H9 (cell line): ENCODE results near the gene TTC27. TPM values are rescaled to one million over a fixed set of nuclear protein-coding genes. Genes with fewer than 3 reads are reported as not detected.

Experiments used
- DNase-seq: peaks from one replicate; pipeline ENCODE4 v3.0.0-alpha.2; 2017
- H2AFZ ChIP-seq: one replicate; pipeline ENCODE4 v1.6.1; 2013; ENCODE audit warnings: mild to moderate bottlenecking, low read length, control low read depth, moderate library complexity
- H2AK5ac ChIP-seq: 2 replicates; pipeline ENCODE4 v1.6.1; 2013; ENCODE audit warnings: low read length, control low read depth, mixed read lengths; ENCODE audit not compliant: insufficient read length
- H2BK120ac ChIP-seq: one replicate; pipeline ENCODE4 v1.6.1; 2013; ENCODE audit warnings: low read depth, mild to moderate bottlenecking, low read length, control low read depth, inconsistent platforms; ENCODE audit not compliant: poor library complexity, severe bottlenecking
- H2BK12ac ChIP-seq: 2 replicates; pipeline ENCODE4 v1.6.1; 2013; ENCODE audit warnings: low read length, control low read depth, mixed read lengths, low read depth; ENCODE audit not compliant: insufficient read length
- H2BK15ac ChIP-seq: 2 replicates; pipeline ENCODE4 v1.6.1; 2013; ENCODE audit warnings: low read depth, low read length, control low read depth
- H2BK20ac ChIP-seq: one replicate; pipeline ENCODE4 v1.6.1; 2013; ENCODE audit warnings: low read depth, mild to moderate bottlenecking, low read length, control low read depth, inconsistent platforms; ENCODE audit not compliant: poor library complexity, severe bottlenecking
- H2BK5ac ChIP-seq: 2 replicates; pipeline ENCODE4 v1.6.1; 2013; ENCODE audit warnings: low read length, control low read depth, mixed read lengths; ENCODE audit not compliant: insufficient read length
- H3K14ac ChIP-seq: 2 replicates; pipeline ENCODE4 v1.6.1; 2013; ENCODE audit warnings: low read length, control low read depth; ENCODE audit not compliant: insufficient read depth
- H3K18ac ChIP-seq: 2 replicates; pipeline ENCODE4 v1.6.1; 2013; ENCODE audit warnings: low read depth, mild to moderate bottlenecking, mixed read lengths, low read length, control low read depth; ENCODE audit not compliant: insufficient read length
- H3K23ac ChIP-seq: 2 replicates; pipeline ENCODE4 v1.6.1; 2013; ENCODE audit warnings: low read length, control low read depth, mixed read lengths, low read depth; ENCODE audit not compliant: insufficient read length
- H3K23me2 ChIP-seq: 2 replicates; pipeline ENCODE4 v1.6.1; 2013; ENCODE audit warnings: low read depth, mild to moderate bottlenecking, mixed read lengths, low read length, control low read depth; ENCODE audit not compliant: insufficient read length, poor library complexity, severe bottlenecking
- H3K27ac ChIP-seq: 2 replicates; pipeline ENCODE4 v1.5.1; 2013; ENCODE audit warnings: low read length, control low read depth, mixed read lengths, low read depth; ENCODE audit not compliant: insufficient read length
- H3K27me3 ChIP-seq: 2 replicates; pipeline ENCODE4 v1.6.1; 2013; ENCODE audit warnings: low read length, control low read depth, inconsistent platforms; ENCODE audit not compliant: insufficient read depth
- H3K4ac ChIP-seq: 2 replicates; pipeline ENCODE4 v1.6.1; 2013; ENCODE audit warnings: low read depth, mild to moderate bottlenecking, control low read depth, inconsistent platforms, low read length, moderate library complexity
- H3K4me1 ChIP-seq: 2 replicates; pipeline ENCODE4 v1.6.1; 2013; ENCODE audit warnings: low read length, control low read depth, inconsistent platforms; ENCODE audit not compliant: insufficient read depth
- H3K4me2 ChIP-seq: 2 replicates; pipeline ENCODE4 v1.6.1; 2013; ENCODE audit warnings: low read length, control low read depth, mixed read lengths; ENCODE audit not compliant: insufficient read length, insufficient read depth
- H3K56ac ChIP-seq: 2 replicates; pipeline ENCODE4 v1.6.1; 2013; ENCODE audit warnings: low read depth, mild to moderate bottlenecking, mixed read lengths, low read length, control low read depth; ENCODE audit not compliant: insufficient read length
- H3K79me1 ChIP-seq: 2 replicates; pipeline ENCODE4 v1.6.1; 2013; ENCODE audit warnings: low read depth, mild to moderate bottlenecking, moderate library complexity, low read length, control low read depth, inconsistent platforms; ENCODE audit not compliant: insufficient read depth, poor library complexity, severe bottlenecking
- H3K79me2 ChIP-seq: 2 replicates; pipeline ENCODE4 v1.6.1; 2013; ENCODE audit warnings: low read length, control low read depth, inconsistent platforms; ENCODE audit not compliant: insufficient read depth
- H3K9ac ChIP-seq: 2 replicates; pipeline ENCODE4 v1.6.1; 2013; ENCODE audit warnings: low read length, control low read depth, mixed read lengths; ENCODE audit not compliant: insufficient read length; ENCODE audit errors: extremely low read depth
- H3K9me3 ChIP-seq: one replicate; pipeline ENCODE4 v1.6.1; 2013; ENCODE audit warnings: low read depth, low read length, inconsistent platforms; ENCODE audit not compliant: control insufficient read depth
- H3T11ph ChIP-seq: one replicate; pipeline ENCODE4 v1.6.1; 2013; ENCODE audit warnings: mild to moderate bottlenecking, low read length, control low read depth, inconsistent platforms
- H4K20me1 ChIP-seq: one replicate; pipeline ENCODE4 v1.6.1; 2013; ENCODE audit not compliant: control insufficient read depth, insufficient read length, insufficient read depth
- H4K5ac ChIP-seq: 2 replicates; pipeline ENCODE4 v1.6.1; 2013; ENCODE audit warnings: low read depth, mild to moderate bottlenecking, mixed read lengths, low read length, control low read depth; ENCODE audit not compliant: insufficient read length
- H4K8ac ChIP-seq: replicated peaks from 2 replicates; pipeline ENCODE4 v1.6.1; 2013; ENCODE audit warnings: low read length, control low read depth, mixed read lengths, low read depth; ENCODE audit not compliant: insufficient read length
- H4K91ac ChIP-seq: 2 replicates; pipeline ENCODE4 v1.6.1; 2013; ENCODE audit warnings: low read depth, mild to moderate bottlenecking, moderate library complexity, mixed read lengths, low read length, control low read depth; ENCODE audit not compliant: insufficient read length
- H3K27ac Mint-ChIP-seq, 3 experiments: 2 replicates in 2 of 3; 3 replicates in 1 of 3; pipeline ENCODE4 v1.8.0; 2020 to 2021; ENCODE audit warnings: mixed read lengths in 3 of 3, mild to moderate bottlenecking in 1 of 3, moderate library complexity in 1 of 3
- H3K27me3 Mint-ChIP-seq: 2 replicates; pipeline ENCODE4 v1.8.0; 2021; ENCODE audit warnings: low read depth, mild to moderate bottlenecking, moderate library complexity, mixed read lengths
- H3K36me3 Mint-ChIP-seq, 3 experiments: 2 replicates in 2 of 3; 3 replicates in 1 of 3; pipeline ENCODE4 v1.8.0; 2020 to 2021; ENCODE audit warnings: low read depth in 3 of 3, mixed read lengths in 3 of 3; ENCODE audit not compliant: insufficient read depth in 1 of 3
- H3K4me1 Mint-ChIP-seq, 2 experiments: 2 replicates each; pipeline ENCODE4 v1.8.0; 2020; ENCODE audit warnings: mixed read lengths in 2 of 2
- H3K4me3 Mint-ChIP-seq, 2 experiments: 2 replicates in 1 of 2; 3 replicates in 1 of 2; pipeline ENCODE4 v1.8.0; 2020 to 2021; ENCODE audit warnings: mild to moderate bottlenecking in 2 of 2, mixed read lengths in 2 of 2, moderate library complexity in 1 of 2
- H3K9me3 Mint-ChIP-seq, 2 experiments: 2 replicates in 1 of 2; 3 replicates in 1 of 2; pipeline ENCODE4 v1.8.0; 2020; ENCODE audit warnings: mild to moderate bottlenecking in 2 of 2, mixed read lengths in 2 of 2, moderate library complexity in 1 of 2
- CTCF ChIP-seq: fragments of 200-600 bp; sonication (generic); conservative IDR thresholded peaks from 3 replicates; pipeline ENCODE4 v1.8.0; 2021; ENCODE audit warnings: antibody characterized with exemption, mild to moderate bottlenecking
- WGBS: extraction: QIAGEN DNeasy Blood & Tissue Kit; methylation state at CpG from one replicate; pipeline ENCODE4 v1.1.7; 2013; ENCODE audit warnings: missing lambda C conversion rate, low lambda C conversion rate, mixed read lengths; ENCODE audit not compliant: insufficient read length; ENCODE audit errors: extremely low coverage; 5-methylcytosine and 5-hydroxymethylcytosine counted together
- total RNA-seq: library from RNA; stranded (reverse); gene quantifications from 2 replicates; pipeline ENCODE4 v1.2.1, GENCODE V29; 2021

TTC27 gene
- total RNA-seq, 1 experiment from 2014 or later = 26.0 TPM

GRCh38 chr2:32656069-32656468 lies 28.2 kb downstream of the TTC27 start:
- H3K27ac Mint-ChIP-seq = no peak overlapping the region
- Histone ChIP-seq H4K20me1 (no peaks in the 10 kb centered on the region), H3K23ac (no peak overlapping the region), H3K79me2 (no peaks in the 10 kb centered on the region), H2AK5ac (no peak overlapping the region), H3K14ac (no peak overlapping the region), H3K4me1 (no peaks in the 10 kb centered on the region), H3K23me2 (no peaks in the 10 kb centered on the region), H2BK120ac (no peak overlapping the region), H4K91ac (no peak overlapping the region), H3K27me3 (no peaks in the 10 kb centered on the region), H4K8ac (no peak overlapping the region), H2BK20ac (no peak overlapping the region), H3K4me2 (no peak overlapping the region), H3K79me1 (no peaks in the 10 kb centered on the region), H3K27ac (no peak overlapping the region), H4K5ac (no peak overlapping the region), H3T11ph (no peak overlapping the region), H3K18ac (no peak overlapping the region), H3K9me3 (no peaks in the 10 kb centered on the region), H2BK5ac (no peak overlapping the region), H2BK15ac (no peak overlapping the region), H2BK12ac (no peak overlapping the region), H2AFZ (no peak overlapping the region), H3K4ac (no peak overlapping the region), H3K56ac (no peak overlapping the region), H3K9ac (no peak overlapping the region)
- no peaks in the 10 kb centered on the region for H3K4me1 Mint-ChIP-seq
- no peak for DNase-seq
- H3K9me3 Mint-ChIP-seq = no peaks in the 10 kb centered on the region
- no peak for TF ChIP-seq CTCF
- peaks cover 5 to 29% (median 6%) of the 10 kb centered on the region in 3 experiments; a peak in 6 of 7 replicates for H3K36me3 Mint-ChIP-seq
- H3K4me3 Mint-ChIP-seq = no peak overlapping the region
- no CpG with 5 or more reads among the region's 3 CpGs for WGBS
- no peaks in the 10 kb centered on the region for H3K27me3 Mint-ChIP-seq
